NCI-H1048 (cell line): ENCODE results near the gene SLC4A1.
A peak's percentile ranks its signal among the peaks of the same experiment; 100 is the strongest.

Experiments used
- DNase-seq: peaks from one replicate; lab custom pipeline; 2025; lab: John Stamatoyannopoulos, UW

Gene SLC4A1

GRCh38 chr17:44220213-44221083 lies 47.5 kb downstream of the SLC4A1 start:
- no peak for DNase-seq

GRCh38 chr17:44219616-44220212 lies 48.2 kb downstream of the SLC4A1 start, which contains the start of gene UBTF:
Gene UBTF, minus strand, starts transcription at chr17:44219675. Its CDS starts 1,446 bp downstream, at chr17:44218229.
- DNase-seq, result no peak

DNA sequence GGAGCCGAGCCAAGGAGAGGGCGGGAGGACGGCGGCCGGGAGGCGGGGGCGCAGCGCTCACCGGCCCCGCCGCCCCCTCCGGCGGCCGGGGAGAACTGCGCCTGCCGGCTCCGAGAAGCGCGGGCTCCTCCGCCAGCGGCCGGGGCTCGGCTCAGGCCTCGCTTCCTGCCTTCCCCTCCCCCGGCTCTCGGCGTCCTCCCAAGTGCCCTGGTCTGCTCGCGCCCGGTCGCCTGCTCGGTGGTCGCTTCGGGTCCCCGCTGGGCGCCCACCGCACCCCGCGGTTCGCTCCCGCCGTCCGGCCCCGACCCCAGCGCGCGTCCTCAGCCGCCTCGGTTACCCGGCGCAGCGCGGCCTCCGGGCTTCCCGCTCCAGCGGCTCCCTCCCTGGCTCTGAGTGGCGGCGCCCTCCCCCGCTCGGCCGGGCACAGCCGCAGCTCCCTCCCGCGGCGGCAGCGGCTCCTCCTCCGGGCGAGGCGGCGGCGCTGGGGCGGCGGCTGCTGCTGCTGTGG lies 48.8 kb downstream of the SLC4A1 start:
- DNase-seq, result no peak

DNA sequence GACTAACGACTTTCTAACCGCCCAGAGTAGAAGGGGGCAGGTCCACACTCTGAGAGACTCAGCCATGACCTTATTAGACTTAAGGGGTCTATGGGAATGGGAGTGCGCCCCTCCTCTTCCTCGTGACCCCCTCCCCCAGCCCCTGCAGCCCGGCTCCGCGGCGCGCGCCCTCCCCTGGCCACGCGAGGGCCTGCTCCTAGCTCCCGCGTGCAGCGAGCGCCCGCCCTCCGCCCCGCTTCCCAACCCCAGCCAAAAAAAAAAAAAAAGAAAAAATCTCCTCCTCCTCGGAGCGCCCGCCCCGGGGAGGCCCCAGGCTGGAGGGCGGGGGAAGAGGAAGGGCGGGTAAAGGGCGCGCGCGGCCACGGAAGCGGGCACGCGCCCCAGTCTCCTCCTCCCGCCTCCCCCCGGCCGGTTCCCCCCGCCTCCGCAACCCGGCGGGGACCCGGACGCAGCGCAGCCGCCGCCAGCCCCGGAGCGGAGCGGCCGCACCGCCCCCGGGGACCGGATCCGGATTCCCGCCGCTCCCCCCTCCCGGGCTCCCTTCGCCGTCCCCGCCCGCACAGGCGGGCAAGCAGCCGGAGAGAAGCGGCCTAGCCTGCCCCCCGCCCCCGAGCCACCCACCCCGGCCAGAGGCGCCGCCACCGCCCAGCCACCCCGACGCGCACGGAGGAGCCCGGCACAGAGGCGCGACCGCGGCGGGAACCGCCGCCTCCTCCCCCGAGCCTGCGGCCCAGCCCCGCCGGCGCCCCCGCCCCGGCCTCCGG lies 49.4 kb downstream of the SLC4A1 start:
- DNase-seq, result peak; percentile 75

DNA sequence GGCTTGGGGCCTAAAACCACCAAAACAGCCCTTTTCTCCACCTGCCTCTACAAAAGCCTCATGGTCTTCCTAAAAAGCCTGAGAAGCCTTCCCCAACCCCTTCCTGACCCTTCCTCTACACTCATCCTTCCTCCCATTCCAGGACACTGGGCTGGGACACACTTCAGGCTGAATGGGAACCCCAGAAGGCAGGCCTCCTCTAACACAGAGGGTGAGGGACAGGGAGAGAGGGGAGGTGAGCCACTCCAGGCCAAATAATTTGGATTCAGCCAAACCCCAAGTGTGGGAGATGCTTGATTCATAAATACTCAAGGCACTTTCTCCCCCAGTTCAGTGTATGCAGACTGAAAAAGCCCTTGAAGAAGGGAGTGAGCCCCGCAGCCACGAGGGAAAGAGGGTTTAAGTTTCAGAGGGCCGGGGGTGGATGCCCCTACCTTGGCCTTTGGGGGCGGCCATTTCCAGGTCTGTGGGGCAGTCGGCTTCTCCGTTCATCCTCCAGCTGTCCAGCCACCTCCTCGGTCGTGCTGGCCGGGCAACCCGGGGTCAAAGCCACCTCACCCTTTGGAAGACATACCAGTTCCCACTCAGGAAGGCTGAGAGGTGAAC lies 50.1 kb downstream of the SLC4A1 start:
- no peak for DNase-seq

- no peak for DNase-seq
Observed at GRCh38 chr17:44216694-44217093, 51.2 kb downstream of the SLC4A1 start.

DNA sequence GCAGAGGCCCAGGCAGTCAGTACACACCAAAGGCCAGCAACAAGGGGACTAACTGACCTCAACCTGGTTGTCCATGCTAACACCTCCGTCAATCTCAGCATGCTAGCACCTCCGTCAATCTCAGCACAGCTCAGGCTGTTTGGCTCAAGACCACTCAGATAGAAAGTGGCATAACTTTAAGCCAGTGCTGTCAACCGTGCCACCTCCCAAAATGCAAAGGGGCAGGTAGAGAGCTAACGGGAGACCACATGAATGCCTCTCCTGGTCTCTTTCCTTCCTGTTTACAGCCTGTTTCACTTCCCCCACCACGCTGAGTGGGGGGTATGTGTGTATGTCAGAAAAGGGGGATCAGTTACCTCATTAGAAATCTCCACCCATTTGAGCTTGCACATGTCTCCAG lies 51.8 kb downstream of the SLC4A1 start:
- no peak for DNase-seq

- no peak for DNase-seq
Observed at GRCh38 chr17:44214896-44215295, 53.0 kb downstream of the SLC4A1 start.

- no peak for DNase-seq
Observed at GRCh38 chr17:44214230-44214494, 53.8 kb downstream of the SLC4A1 start.

GRCh38 chr17:44213403-44214229 lies 54.3 kb downstream of the SLC4A1 start:
- DNase-seq, result no peak

DNA sequence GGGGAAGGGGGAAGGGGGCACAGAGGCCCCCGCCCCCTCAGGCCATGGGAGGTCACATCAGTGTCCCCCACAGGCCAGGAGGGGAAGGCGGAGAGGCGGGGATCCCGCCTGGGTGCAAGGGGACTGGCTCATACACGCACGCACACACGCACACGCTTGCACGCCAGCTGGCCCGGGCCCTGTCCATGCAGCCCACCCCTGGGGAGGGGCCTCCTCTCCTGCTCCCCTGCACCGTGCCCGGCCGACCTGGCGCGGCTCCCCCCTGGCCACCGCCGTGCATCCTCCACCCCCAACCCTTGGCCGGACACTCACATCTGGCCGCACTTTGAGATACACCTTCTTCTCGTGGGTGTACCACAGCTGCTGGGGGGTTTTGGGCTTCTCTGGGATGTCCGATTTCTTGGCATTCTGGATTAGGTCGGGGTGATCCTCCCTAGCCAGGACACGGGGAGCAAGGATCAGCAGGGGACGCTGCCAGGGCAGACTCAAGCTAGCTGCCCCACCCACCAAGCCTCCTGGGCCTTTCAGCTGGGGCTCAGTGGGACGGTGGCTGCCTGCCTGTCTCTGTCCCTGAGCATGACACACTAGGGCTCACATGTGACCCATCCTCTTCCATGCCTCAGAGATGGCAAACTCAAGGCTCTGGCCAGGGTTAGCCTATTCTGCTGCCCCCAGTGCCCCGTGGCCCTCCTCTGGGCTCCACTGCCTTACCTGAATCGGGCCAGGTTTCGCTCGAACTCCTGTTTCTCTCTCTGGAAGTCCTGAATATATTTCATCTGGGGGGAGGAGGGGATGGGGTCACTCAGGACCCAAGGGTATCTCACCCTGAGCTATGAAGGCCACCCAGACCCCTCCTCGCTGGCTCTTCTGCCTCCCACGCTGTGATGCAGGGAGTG lies 55.2 kb downstream of the SLC4A1 start:
- no peak for DNase-seq

DNA sequence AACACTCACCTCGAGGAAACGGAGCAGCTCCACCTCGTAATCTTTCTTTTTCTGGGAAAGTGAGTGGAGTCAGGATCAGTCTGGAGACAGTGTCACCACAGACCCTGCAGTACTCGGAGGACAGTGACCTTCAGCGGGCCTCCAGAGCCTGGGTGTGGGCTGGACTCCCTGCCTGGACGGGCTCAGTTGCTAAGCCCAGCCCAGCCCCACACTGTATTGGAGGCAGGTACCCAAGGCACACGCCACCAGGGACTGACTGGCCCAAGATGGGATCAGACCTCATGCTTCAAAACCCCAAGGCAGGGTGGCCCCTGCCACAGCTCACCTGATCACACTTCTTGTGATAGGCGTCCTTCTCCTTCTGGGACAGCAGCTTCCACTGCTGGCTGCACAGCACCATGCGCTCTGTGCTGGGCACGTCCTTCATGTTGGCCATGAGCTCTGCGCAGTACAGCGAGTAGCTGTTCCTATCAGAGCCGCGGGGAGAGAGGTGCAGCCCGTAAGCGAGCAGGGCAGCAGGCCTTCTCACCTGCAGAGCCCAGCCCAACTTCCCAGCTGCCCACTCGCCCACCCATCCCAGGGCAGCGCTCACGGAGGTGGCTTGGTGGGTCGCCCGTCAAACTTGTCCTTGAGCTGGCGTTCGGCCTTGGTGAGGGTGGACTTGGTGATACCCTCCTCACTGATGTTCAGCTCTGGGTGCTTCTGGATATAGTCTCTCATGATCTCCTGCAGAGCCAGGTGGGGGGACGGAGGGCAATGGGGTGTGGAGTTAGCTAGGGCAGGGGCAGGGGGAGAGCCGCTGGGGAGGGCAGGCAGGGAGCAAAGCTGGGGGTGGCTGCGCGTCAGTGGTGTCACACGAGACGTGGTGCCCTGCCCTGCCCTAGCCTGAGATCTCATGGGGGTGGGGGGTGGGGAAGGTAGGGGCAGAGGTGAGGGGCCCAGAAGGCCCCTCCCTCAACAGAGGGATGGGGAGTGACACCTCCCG lies 56.4 kb downstream of the SLC4A1 start:
- DNase-seq, result no peak

- DNase-seq, result no peak
Observed at GRCh38 chr17:44210342-44211192, 57.4 kb downstream of the SLC4A1 start.

DNA sequence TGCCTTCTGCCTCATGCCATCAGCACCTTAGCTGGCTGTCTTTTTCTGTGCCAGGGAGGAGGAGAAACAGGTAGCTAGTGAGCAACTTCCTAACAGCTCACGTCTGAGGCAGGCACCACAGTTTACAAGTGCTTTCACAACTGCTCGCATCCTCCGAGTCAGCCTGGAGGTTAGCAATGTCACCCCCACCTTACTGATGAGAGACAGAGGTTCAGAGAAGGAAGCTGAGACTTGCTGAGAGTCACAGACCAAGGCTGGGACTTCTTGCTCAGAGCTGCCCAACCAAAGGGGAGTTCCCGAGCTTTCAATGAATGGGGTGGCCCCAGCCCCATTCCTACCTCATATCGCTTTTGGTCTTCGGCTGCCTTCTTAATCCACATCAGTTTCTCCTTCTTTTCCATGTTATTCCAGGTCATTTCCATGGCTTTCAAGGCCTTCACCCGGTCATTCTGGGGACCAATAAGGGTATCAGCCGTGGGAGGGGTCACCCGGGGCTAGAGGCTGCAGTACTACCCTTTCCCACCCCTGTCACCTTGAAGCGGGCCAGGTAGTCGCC lies 58.1 kb downstream of the SLC4A1 start:
- no peak for DNase-seq

DNA sequence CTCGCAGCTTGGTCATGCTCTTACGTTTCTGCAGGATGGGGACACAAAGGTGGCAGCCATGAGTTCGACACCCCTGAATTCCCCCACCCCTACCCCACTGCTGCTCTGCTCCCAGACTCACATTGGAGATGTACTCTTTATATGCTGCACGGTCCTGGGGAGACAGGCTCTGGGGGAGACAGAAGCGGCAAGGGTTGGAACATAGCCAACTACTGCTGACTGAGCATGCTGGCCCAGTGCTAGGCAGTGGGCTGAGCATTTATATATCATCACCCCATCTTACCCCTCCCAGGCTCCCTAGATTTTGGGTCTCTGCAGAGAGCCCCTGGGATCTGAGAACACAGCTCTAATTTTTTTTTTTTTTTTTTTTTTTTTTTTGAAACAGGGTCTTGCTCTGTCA lies 60.2 kb downstream of the SLC4A1 start:
- no peak for DNase-seq

DNA sequence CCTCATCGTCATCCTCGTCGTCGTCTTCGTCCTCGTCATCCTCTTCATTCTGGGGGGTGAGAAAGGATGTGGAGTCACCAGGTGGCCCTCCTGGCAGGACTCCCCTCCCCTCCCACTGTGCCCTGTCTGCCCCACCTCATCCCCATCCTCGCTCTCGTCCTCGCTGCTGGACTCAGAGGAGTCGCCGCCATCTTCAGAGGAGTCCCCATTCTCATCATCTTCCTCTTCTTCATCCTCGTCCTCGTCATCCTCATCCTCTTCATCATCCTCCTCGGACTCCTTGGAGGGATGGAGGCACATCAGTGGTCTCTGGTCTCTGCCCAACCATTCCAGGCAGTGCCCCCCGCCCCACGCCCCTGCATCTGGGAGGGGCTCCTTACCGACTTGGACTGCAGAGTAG lies 60.6 kb downstream of the SLC4A1 start:
- no peak for DNase-seq

- no peak for DNase-seq
Observed at GRCh38 chr17:44206825-44207155, 61.1 kb downstream of the SLC4A1 start.
